DMS53 (cell line): Measurements from ENCODE around the gene KIAA1328.

ENCODE experiments used
- DNase-seq: peaks from one replicate; lab custom pipeline; 2025; lab: John Stamatoyannopoulos, UW

The KIAA1328 gene

GRCh38 chr18:36950960-36951359, 122.0 kb downstream of the KIAA1328 start:
- DNase-seq = no peak

- DNase-seq = no peak
Measured at GRCh38 chr18:36953047-36953446, 124.1 kb downstream of the KIAA1328 start.

- no peak for DNase-seq
Measured at GRCh38 chr18:36960038-36960437, 131.1 kb downstream of the KIAA1328 start.

GRCh38 chr18:36963464-36963863, 134.5 kb downstream of the KIAA1328 start:
- DNase-seq = no peak

- no peak for DNase-seq
Measured at GRCh38 chr18:36974686-36975085, 145.8 kb downstream of the KIAA1328 start.

- DNase-seq = no peak
Measured at GRCh38 chr18:36977121-36977520, 148.2 kb downstream of the KIAA1328 start.

- peak; percentile 25 for DNase-seq
Measured at GRCh38 chr18:36993068-36993467, 164.1 kb downstream of the KIAA1328 start.

GRCh38 chr18:37006742-37007141, 177.8 kb downstream of the KIAA1328 start:
- no peak for DNase-seq

- DNase-seq = no peak
Measured at GRCh38 chr18:37012452-37012851, 183.5 kb downstream of the KIAA1328 start.

GRCh38 chr18:37019157-37019827, 190.4 kb downstream of the KIAA1328 start:
- peak; percentile 83 for DNase-seq

GRCh38 chr18:37033419-37033818, 204.5 kb downstream of the KIAA1328 start:
- DNase-seq = no peak

- peak; percentile 42 for DNase-seq
Measured at GRCh38 chr18:37042381-37042780, 213.5 kb downstream of the KIAA1328 start.

- no peak for DNase-seq
Measured at GRCh38 chr18:37055137-37055802, 226.3 kb downstream of the KIAA1328 start.

GRCh38 chr18:37064187-37064586, 235.3 kb downstream of the KIAA1328 start:
- no peak for DNase-seq

- no peak for DNase-seq
Measured at GRCh38 chr18:37065254-37065653, 236.3 kb downstream of the KIAA1328 start.

- DNase-seq = no peak
Measured at GRCh38 chr18:37084912-37085311, 256.0 kb downstream of the KIAA1328 start.

- no peak for DNase-seq
Measured at GRCh38 chr18:37085362-37085761, 256.4 kb downstream of the KIAA1328 start.

- peak; percentile 91 for DNase-seq
Measured at GRCh38 chr18:37107748-37108522, 279.0 kb downstream of the KIAA1328 start.

GRCh38 chr18:37122877-37123276, 293.9 kb downstream of the KIAA1328 start:
- DNase-seq = peak; percentile 19

- DNase-seq = no peak
Measured at GRCh38 chr18:37124516-37124915, 295.6 kb downstream of the KIAA1328 start.

GRCh38 chr18:37135177-37135576, 306.2 kb downstream of the KIAA1328 start:
- DNase-seq = no peak

GRCh38 chr18:37138456-37138855, 309.5 kb downstream of the KIAA1328 start:
- peak; percentile 11 for DNase-seq

GRCh38 chr18:37139876-37140275, 310.9 kb downstream of the KIAA1328 start:
- DNase-seq = no peak
